PC-3 (cell line): ENCODE results near the gene PSMD14.

Experiments
- CTCF ChIP-seq: fragments of 300-600 bp; sonication (generic); conservative IDR thresholded peaks from 2 replicates; pipeline ENCODE4 v1.5.1; 2017; ENCODE audit warnings: antibody characterized with exemption, low read depth, mild to moderate bottlenecking, low read length
- EZH2 ChIP-seq: fragments of 300-600 bp; sonication (generic); IDR thresholded peaks from one replicate; pipeline ENCODE4 v1.6.1; 2017; ENCODE audit warnings: antibody characterized with exemption, mild to moderate bottlenecking, low read length; ENCODE audit not compliant: unreplicated experiment
- EZH2phosphoT487 ChIP-seq: fragments of 300-600 bp; sonication (generic); IDR thresholded peaks from 2 replicates; pipeline ENCODE4 v1.6.1; 2018; ENCODE audit warnings: mild to moderate bottlenecking, antibody characterized with exemption, low read length, borderline replicate concordance

GRCh38 chr2:161337247-161337646 is 29.0 kb downstream of the PSMD14 start:
- no peak for TF ChIP-seq CTCF
- no peak for TF ChIP-seq EZH2
- no peak for TF ChIP-seq EZH2phosphoT487
